Progenitor cell of endocrine pancreas (in vitro differentiated cells): Measurements from ENCODE around the gene CADM3. TPM values are rescaled to one million over a fixed set of nuclear protein-coding genes. Genes with fewer than 3 reads are reported as not detected.

ENCODE experiments used
- DNase-seq: peaks from one replicate; pipeline ENCODE4 v3.0.0; 2021; ENCODE audit warnings: low spot score; ENCODE audit not compliant: unreplicated experiment
- H3K27ac Mint-ChIP-seq: 2 replicates; pipeline ENCODE4 v1.8.0; 2021; ENCODE audit warnings: mild to moderate bottlenecking, moderate library complexity, mixed read lengths
- H3K27me3 Mint-ChIP-seq: 2 replicates; pipeline ENCODE4 v1.8.0; 2021; ENCODE audit warnings: mixed read lengths
- H3K36me3 Mint-ChIP-seq: 2 replicates; pipeline ENCODE4 v1.8.0; 2022; ENCODE audit warnings: mixed read lengths; ENCODE audit not compliant: insufficient read depth
- H3K4me1 Mint-ChIP-seq: 2 replicates; pipeline ENCODE4 v1.8.0; 2021; ENCODE audit warnings: low read depth, mixed read lengths
- H3K4me3 Mint-ChIP-seq: 2 replicates; pipeline ENCODE4 v1.8.0; 2021; ENCODE audit warnings: low read depth, mild to moderate bottlenecking, moderate library complexity, mixed read lengths
- H3K9me3 Mint-ChIP-seq: 2 replicates; pipeline ENCODE4 v1.8.0; 2021; ENCODE audit warnings: low read depth, mixed read lengths
- total RNA-seq: library from RNA; stranded (reverse); gene quantifications from 2 replicates; pipeline ENCODE4 v1.2.1, GENCODE V29; 2021
- TF ChIP-seq, protein P1 (sequence below): fragments of 200-600 bp; sonication (generic); IDR thresholded peaks from one replicate; pipeline ENCODE4 v1.5.0; 2021; ENCODE audit warnings: antibody characterized with exemption, mild to moderate bottlenecking; ENCODE audit not compliant: unreplicated experiment

Gene CADM3
- total RNA-seq, 1 donor from 2014 or later: 8.9 TPM

DNA sequence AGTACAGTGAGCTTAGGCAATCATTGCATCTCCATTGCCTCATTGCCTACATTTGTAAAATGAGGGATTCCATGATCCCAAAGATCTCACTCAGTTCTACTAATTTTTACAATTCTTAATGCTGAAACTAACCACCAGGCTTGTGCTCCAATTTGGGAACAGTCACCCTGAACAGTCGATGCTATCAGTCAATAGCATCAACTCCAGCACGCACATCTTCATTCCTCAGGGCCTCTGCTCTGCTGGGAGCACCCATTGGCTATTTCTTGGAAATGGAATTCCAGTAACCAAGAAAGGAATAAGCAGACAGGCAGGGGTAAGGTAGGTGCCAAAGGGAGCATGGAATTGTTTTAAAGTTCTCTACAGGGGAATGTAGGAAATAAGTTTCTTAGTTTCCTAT is 19.0 kb downstream of the CADM3 start:
- no peak overlapping the region for H3K27ac Mint-ChIP-seq
- peaks cover 17% of the 10 kb centered on the region for H3K4me1 Mint-ChIP-seq
- no peak overlapping the region for H3K4me3 Mint-ChIP-seq
- H3K27me3 Mint-ChIP-seq: peaks cover 9% of the 10 kb centered on the region
- DNase-seq: no peak
- H3K36me3 Mint-ChIP-seq: no peaks in the 10 kb centered on the region
- no peaks in the 10 kb centered on the region for H3K9me3 Mint-ChIP-seq
- TF ChIP-seq, protein P1, sequence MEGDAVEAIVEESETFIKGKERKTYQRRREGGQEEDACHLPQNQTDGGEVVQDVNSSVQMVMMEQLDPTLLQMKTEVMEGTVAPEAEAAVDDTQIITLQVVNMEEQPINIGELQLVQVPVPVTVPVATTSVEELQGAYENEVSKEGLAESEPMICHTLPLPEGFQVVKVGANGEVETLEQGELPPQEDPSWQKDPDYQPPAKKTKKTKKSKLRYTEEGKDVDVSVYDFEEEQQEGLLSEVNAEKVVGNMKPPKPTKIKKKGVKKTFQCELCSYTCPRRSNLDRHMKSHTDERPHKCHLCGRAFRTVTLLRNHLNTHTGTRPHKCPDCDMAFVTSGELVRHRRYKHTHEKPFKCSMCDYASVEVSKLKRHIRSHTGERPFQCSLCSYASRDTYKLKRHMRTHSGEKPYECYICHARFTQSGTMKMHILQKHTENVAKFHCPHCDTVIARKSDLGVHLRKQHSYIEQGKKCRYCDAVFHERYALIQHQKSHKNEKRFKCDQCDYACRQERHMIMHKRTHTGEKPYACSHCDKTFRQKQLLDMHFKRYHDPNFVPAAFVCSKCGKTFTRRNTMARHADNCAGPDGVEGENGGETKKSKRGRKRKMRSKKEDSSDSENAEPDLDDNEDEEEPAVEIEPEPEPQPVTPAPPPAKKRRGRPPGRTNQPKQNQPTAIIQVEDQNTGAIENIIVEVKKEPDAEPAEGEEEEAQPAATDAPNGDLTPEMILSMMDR: no peak

DNA sequence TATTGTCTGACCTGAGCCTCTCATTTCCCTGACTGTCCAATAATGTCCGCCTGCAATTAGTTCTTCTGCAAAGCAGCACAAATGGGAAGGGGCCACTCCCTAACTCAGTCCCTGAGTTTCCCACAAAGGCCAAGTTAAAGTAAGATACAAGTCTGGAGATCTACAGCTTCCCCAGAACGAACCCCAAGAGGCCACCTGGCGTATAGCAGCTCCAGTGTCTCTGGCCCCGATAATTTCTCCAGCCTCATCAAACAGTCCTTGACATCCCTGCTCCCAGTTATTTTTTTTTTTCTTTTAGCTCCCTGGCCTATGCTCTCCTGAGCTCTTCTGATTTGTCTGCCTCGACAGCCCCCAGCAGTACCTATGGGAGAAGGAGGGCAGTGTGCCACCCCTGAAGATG is 25.1 kb downstream of the CADM3 start:
- no peak for DNase-seq
- Mint-ChIP-seq H3K27ac (no peak overlapping the region), H3K27me3 (no peaks in the 10 kb centered on the region), H3K4me3 (no peak overlapping the region), H3K9me3 (no peaks in the 10 kb centered on the region), H3K36me3 (no peaks in the 10 kb centered on the region), H3K4me1 (peaks cover 4% of the 10 kb centered on the region)
- TF ChIP-seq, protein P1: peak; percentile 48

DNA sequence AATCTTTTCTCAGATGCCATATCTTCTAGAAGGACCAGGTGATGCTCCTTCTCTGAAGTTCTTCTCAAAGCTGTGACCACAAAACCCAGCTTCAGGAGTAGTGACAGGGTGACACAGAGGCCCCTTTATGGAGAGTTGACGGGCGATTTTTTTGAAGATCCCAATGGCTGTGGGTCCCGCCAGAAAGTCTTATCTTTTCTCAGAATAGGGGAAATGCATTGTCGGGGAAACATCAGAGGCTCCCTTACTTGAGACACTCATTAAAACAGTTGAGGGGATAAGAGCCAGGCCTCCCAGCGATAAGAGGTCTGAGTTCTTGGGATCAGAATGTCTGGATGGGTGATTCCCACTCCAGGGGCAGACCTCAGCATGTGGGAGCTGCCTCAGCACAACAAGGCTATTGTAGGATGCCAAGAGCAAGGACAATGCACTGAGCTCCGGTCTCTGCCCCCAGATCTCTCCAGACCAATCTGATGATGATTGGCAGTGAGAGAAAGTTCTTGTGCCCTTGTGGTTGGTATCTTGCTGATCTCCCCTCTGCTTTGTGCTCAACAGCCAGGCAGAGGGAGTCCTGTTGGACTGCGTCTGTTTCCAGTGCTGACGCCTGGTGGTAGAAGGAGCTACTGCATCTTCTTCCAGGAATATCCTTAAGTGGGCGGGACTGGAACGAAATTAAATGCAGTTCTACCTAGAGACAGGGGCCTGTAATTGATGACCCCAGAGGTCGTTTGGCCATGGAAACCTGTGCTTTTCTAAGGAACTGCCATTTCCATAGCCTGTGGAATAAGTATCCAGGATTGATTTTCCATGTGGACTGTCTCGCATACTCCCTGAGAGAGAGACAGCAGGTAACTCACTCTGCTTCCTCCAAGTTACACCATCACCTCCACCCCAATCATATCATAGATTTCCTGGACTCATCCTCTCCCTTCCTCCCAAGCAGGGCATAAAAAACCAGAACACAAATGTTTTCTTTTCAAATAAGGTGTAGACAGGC is 26.4 kb downstream of the CADM3 start:
- Mint-ChIP-seq H3K27me3 (no peaks in the 10 kb centered on the region), H3K4me1 (peaks cover 8% of the 10 kb centered on the region), H3K36me3 (no peaks in the 10 kb centered on the region), H3K27ac (no peak overlapping the region), H3K9me3 (no peaks in the 10 kb centered on the region), H3K4me3 (no peak overlapping the region)
- TF ChIP-seq, protein P1: peak; percentile 87
- DNase-seq: peak; percentile 72

DNA sequence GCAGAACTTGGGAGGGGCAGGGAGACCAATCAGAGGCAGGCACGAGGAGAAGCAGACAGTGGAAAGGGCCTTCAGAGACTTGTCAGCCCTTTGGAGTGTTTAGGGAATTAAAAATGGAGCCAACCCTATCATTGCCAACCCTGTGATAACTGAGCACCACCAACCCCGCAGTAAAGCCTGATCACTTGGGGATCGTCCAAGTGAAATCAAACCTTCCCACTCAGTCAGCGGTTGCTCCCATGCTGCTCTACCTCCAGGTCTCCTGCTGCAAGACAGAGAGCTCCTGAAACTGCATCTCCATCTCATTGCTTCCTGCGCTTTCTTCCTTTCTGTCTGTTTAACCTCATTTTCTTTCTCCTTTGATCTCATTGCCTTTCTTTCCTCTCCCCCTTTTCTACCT is 28.5 kb downstream of the CADM3 start:
- Mint-ChIP-seq H3K27ac (no peak overlapping the region), H3K27me3 (peaks cover 9% of the 10 kb centered on the region), H3K36me3 (no peaks in the 10 kb centered on the region), H3K4me3 (no peak overlapping the region), H3K4me1 (peaks cover 12% of the 10 kb centered on the region), H3K9me3 (no peaks in the 10 kb centered on the region)
- TF ChIP-seq, protein P1: no peak
- no peak for DNase-seq

DNA sequence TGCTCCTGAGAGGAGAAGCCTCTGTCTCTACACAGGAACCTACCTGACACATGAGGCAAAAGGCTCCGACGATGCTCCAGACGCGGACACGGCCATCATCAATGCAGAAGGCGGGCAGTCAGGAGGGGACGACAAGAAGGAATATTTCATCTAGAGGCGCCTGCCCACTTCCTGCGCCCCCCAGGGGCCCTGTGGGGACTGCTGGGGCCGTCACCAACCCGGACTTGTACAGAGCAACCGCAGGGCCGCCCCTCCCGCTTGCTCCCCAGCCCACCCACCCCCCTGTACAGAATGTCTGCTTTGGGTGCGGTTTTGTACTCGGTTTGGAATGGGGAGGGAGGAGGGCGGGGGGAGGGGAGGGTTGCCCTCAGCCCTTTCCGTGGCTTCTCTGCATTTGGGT is 29.4 kb downstream of the CADM3 start:
- Mint-ChIP-seq H3K9me3 (no peaks in the 10 kb centered on the region), H3K4me3 (no peak overlapping the region), H3K27ac (no peak overlapping the region), H3K4me1 (peaks cover 13% of the 10 kb centered on the region), H3K36me3 (no peaks in the 10 kb centered on the region), H3K27me3 (peaks cover 17% of the 10 kb centered on the region)
- no peak for DNase-seq
- TF ChIP-seq, protein P1: no peak
